ENCODE data around the gene VWA8. TPM values are rescaled to one million over a fixed set of nuclear protein-coding genes. Genes with fewer than 3 reads are reported as not detected.
A peak's percentile ranks its signal among the peaks of the same experiment; 100 is the strongest.

Gene VWA8
- total RNA-seq, 1 experiment from 2014 or later = 22.6 TPM

DNA sequence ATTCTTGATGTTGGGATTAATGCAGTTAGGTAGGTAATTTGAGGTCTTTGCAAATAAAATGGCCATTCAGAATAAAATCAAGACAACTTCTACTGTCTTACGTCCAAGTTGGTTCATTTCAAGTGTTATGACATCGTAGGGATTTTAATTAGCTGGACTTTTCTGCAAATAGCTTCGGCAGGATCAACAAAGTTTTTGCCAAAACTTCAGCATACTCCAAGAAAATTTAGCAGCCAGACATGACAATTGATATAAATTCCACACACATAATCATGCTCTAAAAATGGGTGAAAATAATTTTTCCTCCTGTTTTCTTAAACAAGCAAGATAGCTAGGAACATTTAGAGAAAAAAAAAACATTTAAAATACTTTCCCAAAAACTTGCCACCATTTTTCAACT, 344.8 kb downstream of the VWA8 start:
- H3K36me3 ChIP-seq (ENCODE audit: control insufficient read depth in 1 of 2, insufficient read depth in 2 of 2, low read length in 2 of 2) = no peaks in the 10 kb centered on the region

DNA sequence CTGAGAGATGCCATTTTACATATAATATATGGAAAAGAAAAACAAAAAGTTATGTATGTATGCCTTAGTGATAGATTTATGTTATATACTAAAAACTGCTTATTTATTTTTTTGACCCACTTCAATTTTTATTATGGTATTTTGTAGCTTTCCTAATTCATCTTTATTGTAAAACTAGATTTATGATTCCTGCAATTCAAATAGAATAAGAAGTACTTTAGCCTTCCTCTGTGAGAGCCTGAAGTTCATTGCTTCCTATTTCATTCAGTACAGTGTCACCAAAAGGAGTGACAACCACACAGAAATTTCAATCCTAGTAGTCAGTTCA, 345.4 kb downstream of the VWA8 start:
- CTCF ChIA-PET = no interaction called here
- BruUV-seq (replicated peaks) = no TSS peak
- ATAC-seq = no peak
- intact Hi-C loops (cut with micrococcal nuclease) = no loop called here
- POLR2A ChIA-PET = no interaction called here
- no peak for DNase-seq (ENCODE audit: low read depth, low spot score)
- H3K4me3 ChIP-seq (replicated peaks in 1 of 2; ENCODE audit: low read depth in 1 of 2, low read length in 2 of 2) = no peak overlapping the region
- H3K4me2 ChIP-seq (ENCODE audit: low read length) = peak overlapping the region; percentile 60; the same call in 1 of the 2 replicates
- no peaks in the 10 kb centered on the region for H3K9me2 ChIP-seq (ENCODE audit: insufficient read depth)
- no peaks in the 10 kb centered on the region for H3K36me3 ChIP-seq (ENCODE audit: control insufficient read depth in 1 of 2, insufficient read depth in 2 of 2, low read length in 2 of 2)
- H3K9me3 ChIP-seq (ENCODE audit: control insufficient read depth in 1 of 2, insufficient read depth in 1 of 2, low read depth in 1 of 2, low read length in 2 of 2) = no peaks in the 10 kb centered on the region
- no peaks in the 10 kb centered on the region for H4K20me1 ChIP-seq (ENCODE audit: insufficient read depth)
- H3K27ac ChIP-seq (ENCODE audit: low read depth, low read length) = peak overlapping the region; percentile 75; the same call in 1 of the 2 replicates
- no peaks in the 10 kb centered on the region for H3K27me3 ChIP-seq (ENCODE audit: insufficient read depth, low read length)
- H3K9ac ChIP-seq (ENCODE audit: low read length) = no peak overlapping the region
- no peaks in the 10 kb centered on the region for H3K79me2 ChIP-seq (ENCODE audit: insufficient read depth, low read length)
- RAD21 ChIA-PET (ENCODE audit: low non-redundant PET in 1 of 2, low total read pairs in 2 of 2, uncharacterized antibody in 2 of 2, unreplicated experiment in 2 of 2) = no interaction called here
- H3K4me1 ChIP-seq (ENCODE audit: control insufficient read depth in 1 of 2, insufficient read depth in 2 of 2, low read length in 2 of 2) = peaks cover 32 to 37% of the 10 kb centered on the region in 2 experiments
- H2AFZ ChIP-seq (ENCODE audit: low read depth, low read length, poor library complexity, severe bottlenecking) = no peak overlapping the region
- no peak for TF ChIP-seq ZFX (IDR thresholded peaks at IDR 0.05)
- TF ChIP-seq EGR1 (IDR thresholded peaks at IDR 0.05; ENCODE audit: low read depth) = no peak
- no peak for TF ChIP-seq SP1 (IDR thresholded peaks at IDR 0.05; ENCODE audit: low read depth)
- TF ChIP-seq ELF1 (IDR thresholded peaks at IDR 0.05; ENCODE audit: borderline replicate concordance, low read depth) = no peak
- no peak for TF ChIP-seq TCF7L2 (IDR thresholded peaks at IDR 0.05; ENCODE audit: borderline replicate concordance, extremely low read depth, insufficient read depth, insufficient read length)
- TF ChIP-seq POLR2AphosphoS5 (IDR thresholded peaks at IDR 0.05; ENCODE audit: low read depth, low read length) = no peak
- TF ChIP-seq CEBPB (IDR thresholded peaks at IDR 0.05; ENCODE audit: low read depth) = no peak
- no peak for TF ChIP-seq EZH2phosphoT487 (IDR thresholded peaks at IDR 0.05; ENCODE audit: borderline replicate concordance)
- TF ChIP-seq SRF (IDR thresholded peaks at IDR 0.05; ENCODE audit: low read depth) = no peak
- no peak for TF ChIP-seq JUND (IDR thresholded peaks at IDR 0.05)
- TF ChIP-seq, protein P1, sequence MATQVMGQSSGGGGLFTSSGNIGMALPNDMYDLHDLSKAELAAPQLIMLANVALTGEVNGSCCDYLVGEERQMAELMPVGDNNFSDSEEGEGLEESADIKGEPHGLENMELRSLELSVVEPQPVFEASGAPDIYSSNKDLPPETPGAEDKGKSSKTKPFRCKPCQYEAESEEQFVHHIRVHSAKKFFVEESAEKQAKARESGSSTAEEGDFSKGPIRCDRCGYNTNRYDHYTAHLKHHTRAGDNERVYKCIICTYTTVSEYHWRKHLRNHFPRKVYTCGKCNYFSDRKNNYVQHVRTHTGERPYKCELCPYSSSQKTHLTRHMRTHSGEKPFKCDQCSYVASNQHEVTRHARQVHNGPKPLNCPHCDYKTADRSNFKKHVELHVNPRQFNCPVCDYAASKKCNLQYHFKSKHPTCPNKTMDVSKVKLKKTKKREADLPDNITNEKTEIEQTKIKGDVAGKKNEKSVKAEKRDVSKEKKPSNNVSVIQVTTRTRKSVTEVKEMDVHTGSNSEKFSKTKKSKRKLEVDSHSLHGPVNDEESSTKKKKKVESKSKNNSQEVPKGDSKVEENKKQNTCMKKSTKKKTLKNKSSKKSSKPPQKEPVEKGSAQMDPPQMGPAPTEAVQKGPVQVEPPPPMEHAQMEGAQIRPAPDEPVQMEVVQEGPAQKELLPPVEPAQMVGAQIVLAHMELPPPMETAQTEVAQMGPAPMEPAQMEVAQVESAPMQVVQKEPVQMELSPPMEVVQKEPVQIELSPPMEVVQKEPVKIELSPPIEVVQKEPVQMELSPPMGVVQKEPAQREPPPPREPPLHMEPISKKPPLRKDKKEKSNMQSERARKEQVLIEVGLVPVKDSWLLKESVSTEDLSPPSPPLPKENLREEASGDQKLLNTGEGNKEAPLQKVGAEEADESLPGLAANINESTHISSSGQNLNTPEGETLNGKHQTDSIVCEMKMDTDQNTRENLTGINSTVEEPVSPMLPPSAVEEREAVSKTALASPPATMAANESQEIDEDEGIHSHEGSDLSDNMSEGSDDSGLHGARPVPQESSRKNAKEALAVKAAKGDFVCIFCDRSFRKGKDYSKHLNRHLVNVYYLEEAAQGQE (IDR thresholded peaks at IDR 0.05; ENCODE audit: low read depth) = no peak
- no peak for TF ChIP-seq EZH2 (IDR thresholded peaks at IDR 0.05)

More for the DNA sequence above, 344.8 kb downstream of the VWA8 start:
- Histone ChIP-seq H3K9ac (ENCODE audit: low read length) (no peak overlapping the region), H3K4me1 (ENCODE audit: control insufficient read depth in 1 of 2, insufficient read depth in 2 of 2, low read length in 2 of 2) (peaks cover 32 to 34% of the 10 kb centered on the region in 2 experiments), H3K9me3 (ENCODE audit: control insufficient read depth in 1 of 2, insufficient read depth in 1 of 2, low read depth in 1 of 2, low read length in 2 of 2) (no peaks in the 10 kb centered on the region), H3K9me2 (ENCODE audit: insufficient read depth) (no peaks in the 10 kb centered on the region), H3K27me3 (ENCODE audit: insufficient read depth, low read length) (no peaks in the 10 kb centered on the region), H2AFZ (ENCODE audit: low read depth, low read length, poor library complexity, severe bottlenecking) (no peak overlapping the region), H3K4me2 (ENCODE audit: low read length) (no peak overlapping the region), H3K4me3 (replicated peaks in 1 of 2; ENCODE audit: low read depth in 1 of 2, low read length in 2 of 2) (no peak overlapping the region), H3K79me2 (ENCODE audit: insufficient read depth, low read length) (no peaks in the 10 kb centered on the region), H4K20me1 (ENCODE audit: insufficient read depth) (no peaks in the 10 kb centered on the region), H3K27ac (ENCODE audit: low read depth, low read length) (no peak overlapping the region)
- DNase-seq (ENCODE audit: low read depth, low spot score) = no peak
- intact Hi-C loops (cut with micrococcal nuclease) = no loop called here
- no TSS peak for BruUV-seq (replicated peaks)
- TF ChIP-seq TCF7L2 (IDR thresholded peaks at IDR 0.05; ENCODE audit: borderline replicate concordance, extremely low read depth, insufficient read depth, insufficient read length) = no peak
- no peak for TF ChIP-seq YY1 (IDR thresholded peaks at IDR 0.05; ENCODE audit: extremely low read depth, insufficient replicate concordance, low read depth, low read length)
- TF ChIP-seq, protein P2, sequence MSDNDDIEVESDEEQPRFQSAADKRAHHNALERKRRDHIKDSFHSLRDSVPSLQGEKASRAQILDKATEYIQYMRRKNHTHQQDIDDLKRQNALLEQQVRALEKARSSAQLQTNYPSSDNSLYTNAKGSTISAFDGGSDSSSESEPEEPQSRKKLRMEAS (IDR thresholded peaks at IDR 0.05) = no peak
- TF ChIP-seq ZNF274 (IDR thresholded peaks at IDR 0.05; ENCODE audit: low read depth, low read length) = no peak
- TF ChIP-seq, protein P3, sequence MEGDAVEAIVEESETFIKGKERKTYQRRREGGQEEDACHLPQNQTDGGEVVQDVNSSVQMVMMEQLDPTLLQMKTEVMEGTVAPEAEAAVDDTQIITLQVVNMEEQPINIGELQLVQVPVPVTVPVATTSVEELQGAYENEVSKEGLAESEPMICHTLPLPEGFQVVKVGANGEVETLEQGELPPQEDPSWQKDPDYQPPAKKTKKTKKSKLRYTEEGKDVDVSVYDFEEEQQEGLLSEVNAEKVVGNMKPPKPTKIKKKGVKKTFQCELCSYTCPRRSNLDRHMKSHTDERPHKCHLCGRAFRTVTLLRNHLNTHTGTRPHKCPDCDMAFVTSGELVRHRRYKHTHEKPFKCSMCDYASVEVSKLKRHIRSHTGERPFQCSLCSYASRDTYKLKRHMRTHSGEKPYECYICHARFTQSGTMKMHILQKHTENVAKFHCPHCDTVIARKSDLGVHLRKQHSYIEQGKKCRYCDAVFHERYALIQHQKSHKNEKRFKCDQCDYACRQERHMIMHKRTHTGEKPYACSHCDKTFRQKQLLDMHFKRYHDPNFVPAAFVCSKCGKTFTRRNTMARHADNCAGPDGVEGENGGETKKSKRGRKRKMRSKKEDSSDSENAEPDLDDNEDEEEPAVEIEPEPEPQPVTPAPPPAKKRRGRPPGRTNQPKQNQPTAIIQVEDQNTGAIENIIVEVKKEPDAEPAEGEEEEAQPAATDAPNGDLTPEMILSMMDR (IDR thresholded peaks at IDR 0.05 in 2 of 3, conservative IDR thresholded peaks at IDR 0.05 in 1 of 3; ENCODE audit: borderline replicate concordance in 1 of 3, insufficient read depth in 1 of 3, low read depth in 2 of 3, low read length in 2 of 3) = no peak
- ATAC-seq = no peak
- CTCF ChIA-PET = interaction anchor here (0.7 to 0.9 kb wide), 2 partner anchors 36 to 156 kb away, joined by 3 read pairs; no protein-coding TSS in a partner anchor
- POLR2A ChIA-PET = no interaction called here
- RAD21 ChIA-PET (ENCODE audit: low non-redundant PET in 1 of 2, low total read pairs in 2 of 2, uncharacterized antibody in 2 of 2, unreplicated experiment in 2 of 2) = no interaction called here

Measured in HCT116 (cell line).